ENCODE measurements around the gene TMEM181. TPM values are rescaled to one million over a fixed set of nuclear protein-coding genes. Genes with fewer than 3 reads are reported as not detected.
"Not testable (repeated sequence)": the region's sequence is repeated elsewhere in the genome, so short reads cannot be mapped to it uniquely, and the experiment has no call there.

Gene TMEM181
- total RNA-seq, 1 experiment from 2014 or later, result 24.1 TPM

- no peak for DNase-seq (ENCODE audit: low read depth)
These were observed 22.7 kb upstream of the TMEM181 start for GRCh38 chr6:158536891-158537798.

- DNase-seq (ENCODE audit: low read depth), result no peak
These were observed 21.1 kb upstream of the TMEM181 start for GRCh38 chr6:158538741-158539140.

- DNase-seq (ENCODE audit: low read depth), result no peak
These were observed 20.5 kb upstream of the TMEM181 start for GRCh38 chr6:158539413-158539812.

GRCh38 chr6:158539881-158540280, 20.0 kb upstream of the TMEM181 start:
- no peak for DNase-seq (ENCODE audit: low read depth)

- DNase-seq (ENCODE audit: low read depth), result no peak
These were observed 16.2 kb upstream of the TMEM181 start for GRCh38 chr6:158543606-158544185.

GRCh38 chr6:158544428-158544827, 15.5 kb upstream of the TMEM181 start:
- no peak for DNase-seq (ENCODE audit: low read depth)

GRCh38 chr6:158545043-158545966, 14.6 kb upstream of the TMEM181 start:
- DNase-seq (ENCODE audit: low read depth), result no peak

GRCh38 chr6:158548418-158549161, 11.3 kb upstream of the TMEM181 start:
- DNase-seq (ENCODE audit: low read depth), result no peak

GRCh38 chr6:158552055-158552795, 7.7 kb upstream of the TMEM181 start:
- no peak for DNase-seq (ENCODE audit: low read depth)

- DNase-seq (ENCODE audit: low read depth), result no peak
These were observed 7.1 kb upstream of the TMEM181 start for GRCh38 chr6:158552796-158553138.

- DNase-seq (ENCODE audit: low read depth), result no peak
These were observed 5.1 kb upstream of the TMEM181 start for GRCh38 chr6:158554611-158555361.

- no peak for DNase-seq (ENCODE audit: low read depth)
These were observed 3.8 kb upstream of the TMEM181 start for GRCh38 chr6:158556113-158556512.

- DNase-seq (ENCODE audit: low read depth), result not testable (repeated sequence)
These were observed 2.8 kb upstream of the TMEM181 start for GRCh38 chr6:158557110-158557509.

- DNase-seq (ENCODE audit: low read depth), result no peak
These were observed 2.0 kb upstream of the TMEM181 start for GRCh38 chr6:158557927-158558326.

GRCh38 chr6:158558415-158559306, 1.2 kb upstream of the TMEM181 start:
- no peak for DNase-seq (ENCODE audit: low read depth)

GRCh38 chr6:158559338-158559894, 475 bp upstream of the TMEM181 start:
- no peak for DNase-seq (ENCODE audit: low read depth)

- DNase-seq (ENCODE audit: low read depth), result no peak
These were observed 987 bp downstream of the TMEM181 start for GRCh38 chr6:158560836-158561320.

GRCh38 chr6:158561321-158561884, 1.5 kb downstream of the TMEM181 start:
- no peak for DNase-seq (ENCODE audit: low read depth)

Data from HT1080 (cell line).